K562 (cell line): Measurements from ENCODE around the gene SLC16A5.

Experiments
- NFE2L1 ChIP-seq: fragments of 450-650 bp; IDR thresholded peaks from 2 replicates; pipeline ENCODE4 v1.6.1; 2016; ENCODE audit warnings: missing genetic modification characterization, low read depth, mild to moderate bottlenecking, missing compliant biosample characterization, moderate library complexity, borderline replicate concordance
- TAL1 ChIP-seq: fragments of 450-650 bp; IDR thresholded peaks from 2 replicates; pipeline ENCODE4 v1.6.1; 2016; ENCODE audit warnings: mild to moderate bottlenecking
- TGIF2 ChIP-seq: sonication (generic); formaldehyde crosslinking; IDR thresholded peaks from 2 replicates; pipeline ENCODE4 v1.8.1; 2022; ENCODE audit warnings: mild to moderate bottlenecking, missing genetic modification reagents, moderate library complexity

DNA sequence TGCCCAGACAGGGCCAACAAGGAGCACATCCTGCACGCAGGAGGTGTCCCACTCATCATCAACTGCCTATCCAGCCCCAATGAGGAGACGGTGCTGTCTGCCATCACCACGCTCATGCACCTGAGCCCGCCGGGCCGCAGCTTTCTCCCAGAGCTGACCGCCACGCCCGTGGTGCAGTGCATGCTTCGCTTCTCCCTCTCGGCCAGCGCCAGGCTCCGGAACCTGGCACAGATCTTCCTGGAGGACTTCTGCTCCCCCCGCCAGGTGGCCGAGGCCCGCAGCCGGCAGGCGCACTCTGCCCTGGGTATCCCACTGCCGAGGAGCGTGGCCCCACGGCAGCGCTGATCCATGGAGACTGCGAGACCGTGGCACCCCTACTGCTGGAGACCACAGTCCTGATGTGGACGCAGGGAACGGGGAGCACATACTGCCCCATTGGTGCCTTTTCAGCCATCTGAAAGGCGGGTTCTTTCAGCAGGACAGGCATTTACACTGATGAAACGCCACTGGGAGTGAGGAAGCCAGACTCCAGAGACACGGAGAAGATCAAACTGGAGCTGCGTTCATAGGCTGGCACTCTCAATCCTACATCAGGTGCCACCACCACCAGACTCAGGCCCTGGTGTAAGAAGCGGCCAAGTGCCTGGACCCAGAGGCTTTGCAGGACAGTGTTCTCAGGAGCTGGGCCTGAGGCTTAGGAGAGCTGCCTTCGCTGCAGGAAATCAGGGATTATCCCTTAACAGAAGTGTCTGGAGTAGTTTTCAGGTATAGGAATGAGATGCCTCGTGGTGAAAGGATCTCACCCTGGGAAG, 41.1 kb downstream of the SLC16A5 start:
- TF ChIP-seq TAL1, result no peak
- TF ChIP-seq NFE2L1 (tag), result no peak
- no peak for TF ChIP-seq TGIF2 (CRISPR knock-in tag)
